SK-N-SH (cell line): ENCODE data around the gene SMPD3. TPM values are rescaled to one million over a fixed set of nuclear protein-coding genes. Genes with fewer than 3 reads are reported as not detected.

Source experiments
- CTCF ChIA-PET: fragments of 300-600, 350-600 bp; formaldehyde crosslinking; extraction: SDS; loops from one replicate; lab custom pipeline; 2021; lab: Yijun Ruan, JAX
- POLR2A ChIA-PET: fragments of 350-600 bp; sonication (Branson Sonifier 250); formaldehyde crosslinking; extraction: SDS; loops from one replicate; lab custom pipeline; 2020; ENCODE audit warnings: antibody characterized with exemption, inconsistent platforms; lab: Yijun Ruan, JAX
- DNase-seq: peaks from one replicate; pipeline ENCODE4 v3.0.0; 2012
- H2AFZ ChIP-seq: fragments of 200-600 bp; sonication (generic); 2 replicates; pipeline ENCODE4 v1.8.1; 2016; ENCODE audit warnings: antibody characterized with exemption, mild to moderate bottlenecking, low read depth
- H3F3A ChIP-seq: fragments of 200-600 bp; sonication (generic); replicated peaks from 2 replicates; pipeline ENCODE3; 2016; ENCODE audit warnings: antibody characterized with exemption, mild to moderate bottlenecking; ENCODE audit not compliant: insufficient read depth
- H3K27ac ChIP-seq, 2 experiments: fragments of 200-500 bp in 1 of 2; fragments of 200-600 bp in 1 of 2; sonication (Bioruptor generic) in 1 of 2; sonication (generic), shearing (Covaris generic) in 1 of 2; 2 replicates each; pipeline versions ENCODE4 v1.5.1 to v1.6.1; 2014 to 2016; ENCODE audit warnings: low read depth in 2 of 2, inconsistent platforms in 1 of 2, low read length in 1 of 2, mild to moderate bottlenecking in 1 of 2, mixed read lengths in 1 of 2
- H3K27me3 ChIP-seq: fragments of 200-600 bp; sonication (generic), shearing (Covaris generic); 2 replicates; pipeline ENCODE4 v1.6.1; 2016; ENCODE audit warnings: mixed run types; ENCODE audit not compliant: insufficient read depth
- H3K36me3 ChIP-seq, 2 experiments: fragments of 200-500 bp in 1 of 2; fragments of 200-600 bp in 1 of 2; sonication (Bioruptor generic) in 1 of 2; sonication (generic) in 1 of 2; replicated peaks in 1 of 2; 2 replicates each; pipeline versions ENCODE3 to v1.5.1; 2014 to 2016; ENCODE audit warnings: low read length in 1 of 2, mild to moderate bottlenecking in 1 of 2; ENCODE audit not compliant: insufficient read depth in 2 of 2, control insufficient read depth in 1 of 2
- H3K4me1 ChIP-seq, 2 experiments: fragments of 200-500 bp in 1 of 2; fragments of 200-600 bp in 1 of 2; sonication (Bioruptor generic) in 1 of 2; sonication (generic), shearing (Covaris generic) in 1 of 2; 2 replicates each; pipeline versions ENCODE4 v1.5.1 to v1.6.1; 2014 to 2016; ENCODE audit warnings: low read depth in 1 of 2, low read length in 1 of 2, mixed run types in 1 of 2; ENCODE audit not compliant: insufficient read depth in 2 of 2, control insufficient read depth in 1 of 2
- H3K4me2 ChIP-seq: fragments of 200-600 bp; sonication (generic), shearing (Covaris generic); 2 replicates; pipeline ENCODE4 v1.6.1; 2017; ENCODE audit warnings: mixed run types
- H3K4me3 ChIP-seq, 2 experiments: fragments of 200-500 bp in 1 of 2; fragments of 200-600 bp in 1 of 2; sonication (Bioruptor generic) in 1 of 2; sonication (generic), shearing (Covaris generic) in 1 of 2; 2 replicates each; pipeline versions ENCODE4 v1.5.1 to v1.8.1; 2014 to 2016; ENCODE audit warnings: low read depth in 2 of 2, inconsistent platforms in 1 of 2, low read length in 1 of 2, mild to moderate bottlenecking in 1 of 2, mixed read lengths in 1 of 2, moderate library complexity in 1 of 2
- H3K79me2 ChIP-seq: fragments of 200-600 bp; sonication (generic); 2 replicates; pipeline ENCODE4 v1.8.1; 2017; ENCODE audit warnings: mild to moderate bottlenecking; ENCODE audit not compliant: insufficient read depth
- H3K9ac ChIP-seq: fragments of 200-600 bp; sonication (generic); 2 replicates; pipeline ENCODE4 v1.6.1; 2017; ENCODE audit warnings: mixed run types
- H3K9me2 ChIP-seq: fragments of 200-600 bp; sonication (generic); 2 replicates; pipeline ENCODE4 v1.6.1; 2017; ENCODE audit warnings: mixed run types
- H3K9me3 ChIP-seq: fragments of 200-600 bp; sonication (generic); 2 replicates; pipeline ENCODE4 v1.6.1; 2017; ENCODE audit warnings: mixed run types, mild to moderate bottlenecking, moderate library complexity
- H4K20me1 ChIP-seq: fragments of 200-600 bp; sonication (generic); 2 replicates; pipeline ENCODE4 v1.6.1; 2017; ENCODE audit warnings: mild to moderate bottlenecking, mixed run types; ENCODE audit not compliant: insufficient read depth
- CHD2 ChIP-seq: fragments of 150-350 bp; IDR thresholded peaks from 2 replicates; pipeline ENCODE4 v1.6.1; 2018; ENCODE audit warnings: low read length; ENCODE audit not compliant: partially characterized antibody
- EZH2phosphoT487 ChIP-seq: fragments of 200-600 bp; sonication (generic); IDR thresholded peaks from 2 replicates; pipeline ENCODE4 v1.6.1; 2017; ENCODE audit warnings: low read depth, mixed run types, mild to moderate bottlenecking, antibody characterized with exemption, moderate library complexity, borderline replicate concordance
- FOSL2 ChIP-seq: IDR thresholded peaks from 2 replicates; pipeline ENCODE4 v1.4.0; 2012; ENCODE audit warnings: low read depth, mild to moderate bottlenecking, moderate library complexity, borderline replicate concordance
- GATA2 ChIP-seq: sonication (generic); formaldehyde crosslinking; IDR thresholded peaks from 2 replicates; pipeline ENCODE4 v1.5.0; 2020; ENCODE audit warnings: mild to moderate bottlenecking, missing genetic modification reagents
- JUND ChIP-seq: IDR thresholded peaks from 2 replicates; pipeline ENCODE4 v1.4.0; 2012
- MXI1 ChIP-seq: IDR thresholded peaks from 2 replicates; pipeline ENCODE4 v1.6.1; 2012; ENCODE audit warnings: mild to moderate bottlenecking, low read depth, low read length, improper control_type of control experiment
- NFIC ChIP-seq: IDR thresholded peaks from 2 replicates; pipeline ENCODE4 v1.4.0; 2012; ENCODE audit warnings: borderline replicate concordance
- POLR2AphosphoS5 ChIP-seq: IDR thresholded peaks from 2 replicates; pipeline ENCODE4 v1.6.1; 2012; ENCODE audit warnings: low read depth, low read length
- RAD21 ChIP-seq: IDR thresholded peaks from 2 replicates; pipeline ENCODE4 v1.6.1; 2012; ENCODE audit warnings: mild to moderate bottlenecking, low read length
- RCOR1 ChIP-seq: fragments of 150-350 bp; IDR thresholded peaks from 2 replicates; pipeline ENCODE4 v1.6.1; 2017; ENCODE audit warnings: antibody characterized with exemption, low read length
- RXRA ChIP-seq: IDR thresholded peaks from 2 replicates; pipeline ENCODE4 v1.4.0; 2012; ENCODE audit warnings: low read depth, mild to moderate bottlenecking, borderline replicate concordance
- TAF1 ChIP-seq: IDR thresholded peaks from 2 replicates; pipeline ENCODE4 v1.6.1; 2012; ENCODE audit warnings: low read depth, mild to moderate bottlenecking, low read length, moderate library complexity, borderline replicate concordance
- WGBS: methylation state at CpG from one replicate; pipeline ENCODE4 v1.1.6; 2017; ENCODE audit warnings: low lambda C conversion rate; 5-methylcytosine and 5-hydroxymethylcytosine counted together
- polyA plus RNA-seq, 3 experiments: library from polyadenylated mRNA; depleted of rRNA; stranded (reverse); fragments of >200 nt; gene quantifications; 2 replicates each; pipeline ENCODE4 v1.2.3, GENCODE V29; 2012
- TF ChIP-seq, protein P1 (sequence below): IDR thresholded peaks from 2 replicates; pipeline ENCODE4 v1.4.0; 2012; ENCODE audit warnings: low read depth, borderline replicate concordance
- TF ChIP-seq, protein P2 (sequence below): IDR thresholded peaks from 2 replicates; pipeline ENCODE4 v1.4.0; 2012; ENCODE audit warnings: low read depth
- TF ChIP-seq, protein P3 (sequence below): fragments of 200-600 bp; sonication (generic); IDR thresholded peaks from 2 replicates; pipeline ENCODE4 v1.6.1; 2017; ENCODE audit warnings: antibody characterized with exemption, mild to moderate bottlenecking, moderate library complexity
- TF ChIP-seq, protein P4 (sequence below): IDR thresholded peaks from 2 replicates; pipeline ENCODE4; 2012

Gene SMPD3
- polyA plus RNA-seq, 1 of the 3 experiments (the other 2 are of a cell fraction) = 0.38 TPM

DNA sequence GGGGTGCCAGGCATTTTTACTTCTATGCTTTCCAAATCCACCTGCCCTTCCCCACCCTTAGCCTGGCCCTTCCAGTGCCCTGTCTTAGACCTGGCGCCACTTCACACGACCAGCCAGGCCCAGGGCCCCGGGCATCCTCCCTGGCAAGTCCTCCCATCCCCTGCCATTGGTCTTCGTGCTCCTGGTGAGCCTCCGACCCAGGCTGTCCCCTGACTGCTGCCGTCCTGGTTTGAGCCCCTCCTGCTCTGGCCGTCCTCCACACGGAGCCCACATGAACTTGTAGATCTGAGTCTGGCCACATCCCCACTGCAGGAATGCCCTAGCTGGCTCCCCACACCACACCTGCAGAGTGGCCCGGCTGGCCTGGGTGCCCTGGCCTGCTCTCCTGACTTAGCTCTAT is 93.5 kb downstream of the SMPD3 start:
- Histone ChIP-seq H4K20me1 (no peaks in the 10 kb centered on the region), H3K4me3 (no peak overlapping the region), H3F3A (no peaks in the 10 kb centered on the region), H3K4me1 (no peaks in the 10 kb centered on the region), H3K36me3 (peaks cover 5 to 62% of the 10 kb centered on the region in 2 experiments), H3K4me2 (no peak overlapping the region), H3K79me2 (no peaks in the 10 kb centered on the region), H3K9ac (no peak overlapping the region), H3K27ac (no peak overlapping the region), H3K9me3 (no peaks in the 10 kb centered on the region), H3K27me3 (no peaks in the 10 kb centered on the region), H3K9me2 (no peaks in the 10 kb centered on the region), H2AFZ (no peak overlapping the region)
- DNase-seq = no peak
- CTCF ChIA-PET = interaction anchor here (0.6 to 1.6 kb wide), 6 partner anchors 11 to 381 kb away, joined by 3 to 4 read pairs (median 4); no protein-coding TSS in a partner anchor
- WGBS = 90% methylated on average over 3 of the region's 9 CpGs
- POLR2A ChIA-PET = no interaction called here
- no peak for TF ChIP-seq TAF1
- TF ChIP-seq JUND = no peak
- TF ChIP-seq, protein P1, sequence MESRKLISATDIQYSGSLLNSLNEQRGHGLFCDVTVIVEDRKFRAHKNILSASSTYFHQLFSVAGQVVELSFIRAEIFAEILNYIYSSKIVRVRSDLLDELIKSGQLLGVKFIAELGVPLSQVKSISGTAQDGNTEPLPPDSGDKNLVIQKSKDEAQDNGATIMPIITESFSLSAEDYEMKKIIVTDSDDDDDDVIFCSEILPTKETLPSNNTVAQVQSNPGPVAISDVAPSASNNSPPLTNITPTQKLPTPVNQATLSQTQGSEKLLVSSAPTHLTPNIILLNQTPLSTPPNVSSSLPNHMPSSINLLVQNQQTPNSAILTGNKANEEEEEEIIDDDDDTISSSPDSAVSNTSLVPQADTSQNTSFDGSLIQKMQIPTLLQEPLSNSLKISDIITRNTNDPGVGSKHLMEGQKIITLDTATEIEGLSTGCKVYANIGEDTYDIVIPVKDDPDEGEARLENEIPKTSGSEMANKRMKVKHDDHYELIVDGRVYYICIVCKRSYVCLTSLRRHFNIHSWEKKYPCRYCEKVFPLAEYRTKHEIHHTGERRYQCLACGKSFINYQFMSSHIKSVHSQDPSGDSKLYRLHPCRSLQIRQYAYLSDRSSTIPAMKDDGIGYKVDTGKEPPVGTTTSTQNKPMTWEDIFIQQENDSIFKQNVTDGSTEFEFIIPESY = no peak
- no peak for TF ChIP-seq RAD21
- TF ChIP-seq, protein P2, sequence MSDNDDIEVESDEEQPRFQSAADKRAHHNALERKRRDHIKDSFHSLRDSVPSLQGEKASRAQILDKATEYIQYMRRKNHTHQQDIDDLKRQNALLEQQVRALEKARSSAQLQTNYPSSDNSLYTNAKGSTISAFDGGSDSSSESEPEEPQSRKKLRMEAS = no peak
- no peak for TF ChIP-seq CHD2
- TF ChIP-seq POLR2AphosphoS5 = no peak
- TF ChIP-seq RXRA = no peak
- TF ChIP-seq FOSL2 = no peak
- TF ChIP-seq, protein P3, sequence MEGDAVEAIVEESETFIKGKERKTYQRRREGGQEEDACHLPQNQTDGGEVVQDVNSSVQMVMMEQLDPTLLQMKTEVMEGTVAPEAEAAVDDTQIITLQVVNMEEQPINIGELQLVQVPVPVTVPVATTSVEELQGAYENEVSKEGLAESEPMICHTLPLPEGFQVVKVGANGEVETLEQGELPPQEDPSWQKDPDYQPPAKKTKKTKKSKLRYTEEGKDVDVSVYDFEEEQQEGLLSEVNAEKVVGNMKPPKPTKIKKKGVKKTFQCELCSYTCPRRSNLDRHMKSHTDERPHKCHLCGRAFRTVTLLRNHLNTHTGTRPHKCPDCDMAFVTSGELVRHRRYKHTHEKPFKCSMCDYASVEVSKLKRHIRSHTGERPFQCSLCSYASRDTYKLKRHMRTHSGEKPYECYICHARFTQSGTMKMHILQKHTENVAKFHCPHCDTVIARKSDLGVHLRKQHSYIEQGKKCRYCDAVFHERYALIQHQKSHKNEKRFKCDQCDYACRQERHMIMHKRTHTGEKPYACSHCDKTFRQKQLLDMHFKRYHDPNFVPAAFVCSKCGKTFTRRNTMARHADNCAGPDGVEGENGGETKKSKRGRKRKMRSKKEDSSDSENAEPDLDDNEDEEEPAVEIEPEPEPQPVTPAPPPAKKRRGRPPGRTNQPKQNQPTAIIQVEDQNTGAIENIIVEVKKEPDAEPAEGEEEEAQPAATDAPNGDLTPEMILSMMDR = no peak
- TF ChIP-seq GATA2 (CRISPR knock-in tag) = no peak
- TF ChIP-seq EZH2phosphoT487 = no peak
- TF ChIP-seq MXI1 = no peak
- TF ChIP-seq, protein P4, sequence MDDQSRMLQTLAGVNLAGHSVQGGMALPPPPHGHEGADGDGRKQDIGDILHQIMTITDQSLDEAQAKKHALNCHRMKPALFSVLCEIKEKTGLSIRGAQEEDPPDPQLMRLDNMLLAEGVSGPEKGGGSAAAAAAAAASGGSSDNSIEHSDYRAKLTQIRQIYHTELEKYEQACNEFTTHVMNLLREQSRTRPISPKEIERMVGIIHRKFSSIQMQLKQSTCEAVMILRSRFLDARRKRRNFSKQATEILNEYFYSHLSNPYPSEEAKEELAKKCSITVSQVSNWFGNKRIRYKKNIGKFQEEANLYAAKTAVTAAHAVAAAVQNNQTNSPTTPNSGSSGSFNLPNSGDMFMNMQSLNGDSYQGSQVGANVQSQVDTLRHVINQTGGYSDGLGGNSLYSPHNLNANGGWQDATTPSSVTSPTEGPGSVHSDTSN = no peak
- TF ChIP-seq NFIC = no peak
- no peak for TF ChIP-seq RCOR1
